Fibroblast of mammary gland (primary cell): ENCODE measurements around the gene SPCS1.
A peak's percentile ranks its signal among the peaks of the same experiment; 100 is the strongest.
"Not testable (repeated sequence)": the region's sequence is repeated elsewhere in the genome, so short reads cannot be mapped to it uniquely, and the experiment has no call there.

Experiments
- DNase-seq: peaks from one replicate; pipeline ENCODE4 v3.0.0-alpha.2; 2010; ENCODE audit warnings: low read depth
- H3K4me3 ChIP-seq: 2 replicates; pipeline ENCODE4 v1.5.1; 2011; ENCODE audit warnings: low read depth, mild to moderate bottlenecking, low read length, moderate library complexity; ENCODE audit not compliant: control insufficient read depth
- CTCF ChIP-seq: conservative IDR thresholded peaks from 2 replicates; pipeline ENCODE4 v1.5.1; 2011; ENCODE audit warnings: low read depth, low read length, inconsistent platforms; ENCODE audit not compliant: control insufficient read depth, insufficient read depth

Gene SPCS1

GRCh38 chr3:52705688-52706686 lies at the start of gene SPCS1, which contains the start of gene GLT8D1:
Gene SPCS1 (plus strand): TSS chr3:52706106. CDS start chr3:52706247, 141 bp downstream.
Gene GLT8D1 (minus strand): TSS chr3:52705791. CDS start chr3:52700460, 5,331 bp downstream.
- TF ChIP-seq CTCF: no peak
- peak; percentile 79 for DNase-seq
- peak within 1 kb of the TSS; percentile 97 for H3K4me3 ChIP-seq

GRCh38 chr3:52660046-52660445 lies 45.9 kb upstream of the SPCS1 start:
- H3K4me3 ChIP-seq: no peak overlapping the region
- no peak for DNase-seq
- TF ChIP-seq CTCF: no peak

- no peak for TF ChIP-seq CTCF
- DNase-seq: no peak
- no peak overlapping the region for H3K4me3 ChIP-seq
These were observed 42.8 kb upstream of the SPCS1 start for GRCh38 chr3:52663098-52663497.

GRCh38 chr3:52670621-52671521 lies 35.0 kb upstream of the SPCS1 start:
- no peak overlapping the region for H3K4me3 ChIP-seq
- TF ChIP-seq CTCF: no peak
- DNase-seq: peak; percentile 100

GRCh38 chr3:52671676-52672075 lies 34.2 kb upstream of the SPCS1 start:
- DNase-seq: no peak
- no peak overlapping the region for H3K4me3 ChIP-seq
- TF ChIP-seq CTCF: no peak

GRCh38 chr3:52676201-52676600 lies 29.7 kb upstream of the SPCS1 start:
- not testable (repeated sequence) for DNase-seq, H3K4me3 ChIP-seq
